ENCODE results near the gene CAPG. TPM values are rescaled to one million over a fixed set of nuclear protein-coding genes. Genes with fewer than 3 reads are reported as not detected.
A peak's percentile ranks its signal among the peaks of the same experiment; 100 is the strongest.

Gene CAPG
- total and polyA plus RNA-seq, 9 of the 15 experiments (the other 6 are each of a cell fraction or from before 2014, with no cell fraction given) = 10.6 to 90.4 (median 56.0) TPM

DNA sequence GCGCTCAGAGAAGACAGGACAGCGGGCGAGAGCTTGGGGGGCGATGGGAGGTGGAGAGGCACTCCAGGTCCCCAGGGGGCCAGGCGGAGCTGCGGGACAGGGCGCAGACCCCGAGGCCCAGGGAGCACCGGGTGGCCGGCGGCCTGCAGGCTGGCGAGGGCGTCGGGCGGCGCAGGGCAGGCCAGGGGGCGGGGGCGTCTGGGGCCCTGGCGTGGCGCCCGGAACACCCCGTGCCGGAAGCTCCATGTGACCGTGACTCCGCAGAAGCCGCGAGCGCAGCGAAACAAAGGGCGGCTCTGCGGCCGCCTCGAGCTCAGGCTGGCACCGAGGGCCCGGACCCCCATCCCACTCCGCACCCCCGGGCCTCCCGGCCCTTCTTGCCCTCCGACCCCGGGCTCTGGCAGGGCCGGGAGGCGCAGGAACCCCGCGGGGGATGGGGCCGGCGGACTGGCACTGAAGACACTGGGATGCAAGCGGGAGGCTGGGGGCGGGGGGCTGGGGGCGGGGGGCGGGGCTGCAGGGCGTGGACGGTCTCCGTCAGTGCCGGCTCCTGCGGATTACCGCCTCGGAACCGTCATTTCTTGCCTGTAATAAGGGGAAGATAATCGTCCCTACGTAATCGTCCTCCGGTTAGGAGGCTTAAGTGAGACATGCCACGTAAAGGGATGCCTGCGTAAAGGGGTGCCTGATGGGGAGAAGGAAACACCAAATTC, 27.5 kb upstream of the CAPG start (continued):
- TF ChIP-seq MGA (IDR thresholded peaks at IDR 0.05) = peak; percentile 69
- TF ChIP-seq MYBL2 (IDR thresholded peaks at IDR 0.05; ENCODE audit: low read depth) = no peak
- TF ChIP-seq MYBL2 (CRISPR knock-in tag; IDR thresholded peaks at IDR 0.05; ENCODE audit: borderline replicate concordance) = no peak
- TF ChIP-seq, protein P1, sequence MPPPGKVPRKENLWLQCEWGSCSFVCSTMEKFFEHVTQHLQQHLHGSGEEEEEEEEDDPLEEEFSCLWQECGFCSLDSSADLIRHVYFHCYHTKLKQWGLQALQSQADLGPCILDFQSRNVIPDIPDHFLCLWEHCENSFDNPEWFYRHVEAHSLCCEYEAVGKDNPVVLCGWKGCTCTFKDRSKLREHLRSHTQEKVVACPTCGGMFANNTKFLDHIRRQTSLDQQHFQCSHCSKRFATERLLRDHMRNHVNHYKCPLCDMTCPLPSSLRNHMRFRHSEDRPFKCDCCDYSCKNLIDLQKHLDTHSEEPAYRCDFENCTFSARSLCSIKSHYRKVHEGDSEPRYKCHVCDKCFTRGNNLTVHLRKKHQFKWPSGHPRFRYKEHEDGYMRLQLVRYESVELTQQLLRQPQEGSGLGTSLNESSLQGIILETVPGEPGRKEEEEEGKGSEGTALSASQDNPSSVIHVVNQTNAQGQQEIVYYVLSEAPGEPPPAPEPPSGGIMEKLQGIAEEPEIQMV (tag; conservative IDR thresholded peaks at IDR 0.05; ENCODE audit: low read depth) = no peak
- TF ChIP-seq HNRNPH1 (optimal IDR thresholded peaks at IDR 0.05; ENCODE audit: low read depth, low read length) = no peak
- TF ChIP-seq, protein P2, sequence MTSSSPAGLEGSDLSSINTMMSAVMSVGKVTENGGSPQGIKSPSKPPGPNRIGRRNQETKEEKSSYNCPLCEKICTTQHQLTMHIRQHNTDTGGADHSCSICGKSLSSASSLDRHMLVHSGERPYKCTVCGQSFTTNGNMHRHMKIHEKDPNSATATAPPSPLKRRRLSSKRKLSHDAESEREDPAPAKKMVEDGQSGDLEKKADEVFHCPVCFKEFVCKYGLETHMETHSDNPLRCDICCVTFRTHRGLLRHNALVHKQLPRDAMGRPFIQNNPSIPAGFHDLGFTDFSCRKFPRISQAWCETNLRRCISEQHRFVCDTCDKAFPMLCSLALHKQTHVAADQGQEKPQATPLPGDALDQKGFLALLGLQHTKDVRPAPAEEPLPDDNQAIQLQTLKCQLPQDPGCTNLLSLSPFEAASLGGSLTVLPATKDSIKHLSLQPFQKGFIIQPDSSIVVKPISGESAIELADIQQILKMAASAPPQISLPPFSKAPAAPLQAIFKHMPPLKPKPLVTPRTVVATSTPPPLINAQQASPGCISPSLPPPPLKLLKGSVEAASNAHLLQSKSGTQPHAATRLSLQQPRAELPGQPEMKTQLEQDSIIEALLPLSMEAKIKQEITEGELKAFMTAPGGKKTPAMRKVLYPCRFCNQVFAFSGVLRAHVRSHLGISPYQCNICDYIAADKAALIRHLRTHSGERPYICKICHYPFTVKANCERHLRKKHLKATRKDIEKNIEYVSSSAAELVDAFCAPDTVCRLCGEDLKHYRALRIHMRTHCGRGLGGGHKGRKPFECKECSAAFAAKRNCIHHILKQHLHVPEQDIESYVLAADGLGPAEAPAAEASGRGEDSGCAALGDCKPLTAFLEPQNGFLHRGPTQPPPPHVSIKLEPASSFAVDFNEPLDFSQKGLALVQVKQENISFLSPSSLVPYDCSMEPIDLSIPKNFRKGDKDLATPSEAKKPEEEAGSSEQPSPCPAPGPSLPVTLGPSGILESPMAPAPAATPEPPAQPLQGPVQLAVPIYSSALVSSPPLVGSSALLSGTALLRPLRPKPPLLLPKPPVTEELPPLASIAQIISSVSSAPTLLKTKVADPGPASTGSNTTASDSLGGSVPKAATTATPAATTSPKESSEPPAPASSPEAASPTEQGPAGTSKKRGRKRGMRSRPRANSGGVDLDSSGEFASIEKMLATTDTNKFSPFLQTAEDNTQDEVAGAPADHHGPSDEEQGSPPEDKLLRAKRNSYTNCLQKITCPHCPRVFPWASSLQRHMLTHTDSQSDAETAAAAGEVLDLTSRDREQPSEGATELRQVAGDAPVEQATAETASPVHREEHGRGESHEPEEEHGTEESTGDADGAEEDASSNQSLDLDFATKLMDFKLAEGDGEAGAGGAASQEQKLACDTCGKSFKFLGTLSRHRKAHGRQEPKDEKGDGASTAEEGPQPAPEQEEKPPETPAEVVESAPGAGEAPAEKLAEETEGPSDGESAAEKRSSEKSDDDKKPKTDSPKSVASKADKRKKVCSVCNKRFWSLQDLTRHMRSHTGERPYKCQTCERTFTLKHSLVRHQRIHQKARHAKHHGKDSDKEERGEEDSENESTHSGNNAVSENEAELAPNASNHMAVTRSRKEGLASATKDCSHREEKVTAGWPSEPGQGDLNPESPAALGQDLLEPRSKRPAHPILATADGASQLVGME (CRISPR knock-in tag; IDR thresholded peaks at IDR 0.05) = no peak
- no peak for TF ChIP-seq SNAPC5 (CRISPR knock-in tag; IDR thresholded peaks at IDR 0.05)
